H1 (cell line): ENCODE measurements around the gene KCNMB1. TPM values are rescaled to one million over a fixed set of nuclear protein-coding genes. Genes with fewer than 3 reads are reported as not detected.

Experiments used
- CTCF ChIA-PET: fragments of 300-600 bp; sonication (Branson Sonifier 250); formaldehyde crosslinking; loops from one replicate; lab custom pipeline; 2021; ENCODE audit not compliant: partially characterized antibody; lab: Charles Lee
- POLR2A ChIA-PET: fragments of 300-600 bp; sonication (Branson Sonifier 250); formaldehyde crosslinking; loops from one replicate; lab custom pipeline; 2021; ENCODE audit warnings: inconsistent platforms; ENCODE audit not compliant: partially characterized antibody; lab: Charles Lee
- DNase-seq, 2 experiments: peaks; one replicate each; pipeline versions ENCODE4 v3.0.0 to v3.0.0-alpha.2; 2010 to 2022; ENCODE audit warnings: low spot score in 2 of 2, low read depth in 1 of 2, mixed read lengths in 1 of 2
- FAIRE-seq: peaks from 2 replicates; lab custom pipeline; 2011; peaks lifted over from hg19 to GRCh38; lab: Jason Lieb, UNC
- H2AFZ ChIP-seq: 2 replicates; pipeline ENCODE4 v1.8.1; 2012; ENCODE audit warnings: low read length, inconsistent platforms
- H2AK5ac ChIP-seq: 2 replicates; pipeline ENCODE4 v1.6.1; 2013; ENCODE audit warnings: low read depth, low read length
- H2BK120ac ChIP-seq: replicated peaks from 2 replicates; pipeline ENCODE3; 2013; ENCODE audit warnings: low read depth, low read length, inconsistent platforms
- H2BK12ac ChIP-seq: 2 replicates; pipeline ENCODE4 v1.6.1; 2013; ENCODE audit warnings: low read depth, low read length
- H2BK15ac ChIP-seq: 2 replicates; pipeline ENCODE4 v1.6.1; 2013; ENCODE audit warnings: low read length
- H2BK20ac ChIP-seq: 2 replicates; pipeline ENCODE4 v1.6.1; 2013; ENCODE audit warnings: low read length
- H2BK5ac ChIP-seq: 2 replicates; pipeline ENCODE4 v1.6.1; 2013; ENCODE audit warnings: low read depth, low read length
- H3K14ac ChIP-seq: 2 replicates; pipeline ENCODE4 v1.6.1; 2013; ENCODE audit warnings: inconsistent platforms; ENCODE audit not compliant: insufficient read length
- H3K18ac ChIP-seq: 2 replicates; pipeline ENCODE4 v1.6.1; 2013; ENCODE audit warnings: low read length; ENCODE audit errors: extremely low read depth
- H3K23ac ChIP-seq: 2 replicates; pipeline ENCODE4 v1.6.1; 2013; ENCODE audit warnings: inconsistent platforms; ENCODE audit not compliant: insufficient read length
- H3K23me2 ChIP-seq: 2 replicates; pipeline ENCODE4 v1.6.1; 2013; ENCODE audit warnings: low read depth, low read length
- H3K27ac ChIP-seq: 2 replicates; pipeline ENCODE4 v1.6.1; 2011; ENCODE audit warnings: low read depth, low read length, inconsistent platforms
- H3K27me3 ChIP-seq, 4 experiments: replicated peaks in 1 of 4; 1 replicate in 1 of 4; 2 replicates in 3 of 4; pipeline versions ENCODE4 v1.6.1 to v1.8.1; 2011 to 2013; ENCODE audit warnings: low read length in 3 of 4, mild to moderate bottlenecking in 3 of 4, inconsistent platforms in 2 of 4, mixed read lengths in 2 of 4, moderate library complexity in 1 of 4; ENCODE audit not compliant: control insufficient read depth in 3 of 4, insufficient read depth in 3 of 4; ENCODE audit errors: extremely low read depth in 1 of 4
- H3K36me3 ChIP-seq, 4 experiments: 2 replicates each; pipeline versions ENCODE4 v1.6.1 to v1.8.1; 2011 to 2013; ENCODE audit warnings: mild to moderate bottlenecking in 4 of 4, low read length in 3 of 4, moderate library complexity in 2 of 4, control low read depth in 1 of 4, inconsistent platforms in 1 of 4; ENCODE audit not compliant: insufficient read depth in 4 of 4, control insufficient read depth in 2 of 4
- H3K4ac ChIP-seq: replicated peaks from 2 replicates; pipeline ENCODE3; 2013; ENCODE audit warnings: low read length, low read depth, mixed read lengths, inconsistent platforms; ENCODE audit not compliant: insufficient read length
- H3K4me1 ChIP-seq, 4 experiments: replicated peaks in 1 of 4; 1 replicate in 1 of 4; 2 replicates in 3 of 4; pipeline versions ENCODE4 v1.6.1 to v1.8.1; 2011 to 2013; ENCODE audit warnings: low read length in 3 of 4, inconsistent platforms in 2 of 4, mixed read lengths in 1 of 4; ENCODE audit not compliant: insufficient read depth in 4 of 4, control insufficient read depth in 3 of 4
- H3K4me2 ChIP-seq, 2 experiments: 2 replicates each; pipeline versions ENCODE4 v1.6.1 to v1.8.1; 2011 to 2013; ENCODE audit warnings: low read depth in 2 of 2, low read length in 2 of 2, control low read depth in 1 of 2, inconsistent platforms in 1 of 2, mild to moderate bottlenecking in 1 of 2; ENCODE audit not compliant: insufficient read depth in 1 of 2
- H3K4me3 ChIP-seq, 4 experiments: fragments of 200-600, 300-600 bp in 1 of 4; sonication (generic), shearing (Covaris generic), sonication (Bioruptor Twin) in 1 of 4; 2 replicates each; pipeline versions ENCODE4 v1.5.1 to v1.8.1; 2011 to 2016; ENCODE audit warnings: low read length in 4 of 4, low read depth in 3 of 4, control low read depth in 2 of 4, inconsistent platforms in 2 of 4, mild to moderate bottlenecking in 2 of 4, mixed read lengths in 1 of 4, moderate library complexity in 1 of 4; ENCODE audit not compliant: insufficient read depth in 2 of 4; ENCODE audit errors: extremely low read depth in 1 of 4
- H3K56ac ChIP-seq: replicated peaks from 2 replicates; pipeline ENCODE3; 2013; ENCODE audit warnings: low read depth, mild to moderate bottlenecking, mixed read lengths, low read length, inconsistent platforms; ENCODE audit not compliant: insufficient read length
- H3K79me1 ChIP-seq: 2 replicates; pipeline ENCODE4 v1.6.1; 2013; ENCODE audit warnings: low read depth, low read length, control low read depth
- H3K79me2 ChIP-seq, 2 experiments: 2 replicates each; pipeline versions ENCODE4 v1.6.1 to v1.8.1; 2012 to 2013; ENCODE audit warnings: low read length in 2 of 2, mild to moderate bottlenecking in 2 of 2, inconsistent platforms in 1 of 2; ENCODE audit not compliant: insufficient read depth in 2 of 2, control insufficient read depth in 1 of 2
- H3K9ac ChIP-seq, 4 experiments: replicated peaks in 1 of 4; 1 replicate in 1 of 4; 2 replicates in 3 of 4; pipeline versions ENCODE4 v1.6.1 to v1.8.1; 2011 to 2013; ENCODE audit warnings: low read depth in 3 of 4, low read length in 3 of 4, control low read depth in 2 of 4, mild to moderate bottlenecking in 2 of 4, moderate library complexity in 2 of 4, inconsistent platforms in 1 of 4; ENCODE audit errors: extremely low read depth in 1 of 4
- H3K9me3 ChIP-seq, 2 experiments: 2 replicates each; pipeline versions ENCODE4 v1.6.1 to v1.8.1; 2012 to 2013; ENCODE audit warnings: mild to moderate bottlenecking in 2 of 2, moderate library complexity in 2 of 2, control low read depth in 1 of 2, inconsistent platforms in 1 of 2, low read depth in 1 of 2, low read length in 1 of 2, mixed read lengths in 1 of 2; ENCODE audit not compliant: insufficient read depth in 2 of 2
- H4K20me1 ChIP-seq, 2 experiments: replicated peaks in 1 of 2; 2 replicates each; pipeline versions ENCODE3 to v1.8.1; 2011 to 2013; ENCODE audit warnings: inconsistent platforms in 2 of 2, low read length in 2 of 2, mild to moderate bottlenecking in 1 of 2; ENCODE audit not compliant: insufficient read depth in 2 of 2, control insufficient read depth in 1 of 2
- H4K5ac ChIP-seq: 2 replicates; pipeline ENCODE4 v1.6.1; 2013; ENCODE audit warnings: low read length, low read depth, mixed read lengths, inconsistent platforms; ENCODE audit not compliant: insufficient read length
- H4K8ac ChIP-seq: 2 replicates; pipeline ENCODE4 v1.8.0; 2013; ENCODE audit warnings: mild to moderate bottlenecking, moderate library complexity, low read length, inconsistent platforms; ENCODE audit not compliant: insufficient read depth; ENCODE audit errors: extremely low read depth
- H4K91ac ChIP-seq: replicated peaks from 2 replicates; pipeline ENCODE3; 2013; ENCODE audit warnings: low read length, mixed read lengths, inconsistent platforms; ENCODE audit not compliant: insufficient read length
- CHD2 ChIP-seq: IDR thresholded peaks from 2 replicates; pipeline ENCODE4 v1.6.1; 2012; ENCODE audit warnings: low read length, improper control_type of control experiment
- CTBP2 ChIP-seq: IDR thresholded peaks from 2 replicates; pipeline ENCODE4 v1.7.0; 2011; ENCODE audit warnings: borderline replicate concordance, mild to moderate bottlenecking, moderate library complexity, mixed read lengths, low read length; ENCODE audit not compliant: insufficient read depth, insufficient read length
- GABPA ChIP-seq: IDR thresholded peaks from 2 replicates; pipeline ENCODE4 v1.6.1; 2011; ENCODE audit warnings: mild to moderate bottlenecking, low read length, moderate library complexity, borderline replicate concordance; ENCODE audit not compliant: insufficient read depth
- HDAC2 ChIP-seq, 2 experiments: fragments of 300-600 bp in 1 of 2; sonication (generic) in 1 of 2; IDR thresholded peaks; 2 replicates each; pipeline ENCODE4 v1.6.1; 2011 to 2012; ENCODE audit warnings: low read depth in 2 of 2, low read length in 2 of 2, mild to moderate bottlenecking in 2 of 2, moderate library complexity in 2 of 2, borderline replicate concordance in 1 of 2, inconsistent platforms in 1 of 2
- HDAC6 ChIP-seq: IDR thresholded peaks from one replicate; pipeline ENCODE4 v1.7.1; 2012; ENCODE audit warnings: low read depth, mild to moderate bottlenecking, inconsistent platforms, low read length, moderate library complexity
- JUN ChIP-seq: IDR thresholded peaks from 2 replicates; pipeline ENCODE4 v1.6.1; 2011; ENCODE audit warnings: low read depth, mild to moderate bottlenecking, improper control_type of control experiment, low read length
- RXRA ChIP-seq: IDR thresholded peaks from 2 replicates; pipeline ENCODE4 v1.6.1; 2011; ENCODE audit warnings: low read depth, mild to moderate bottlenecking, low read length, moderate library complexity; ENCODE audit not compliant: insufficient read depth
- SAP30 ChIP-seq: fragments of 300-600 bp; sonication (generic); IDR thresholded peaks from 2 replicates; pipeline ENCODE4 v1.7.1; 2012; ENCODE audit warnings: low read length, moderate library complexity, mild to moderate bottlenecking, inconsistent platforms; ENCODE audit not compliant: insufficient read depth, insufficient replicate concordance
- SP1 ChIP-seq: IDR thresholded peaks from 2 replicates; pipeline ENCODE4 v1.6.1; 2011; ENCODE audit warnings: low read depth, low read length
- SP4 ChIP-seq: IDR thresholded peaks from 2 replicates; pipeline ENCODE4 v1.6.1; 2012; ENCODE audit warnings: low read length, inconsistent platforms
- SRF ChIP-seq: IDR thresholded peaks from 2 replicates; pipeline ENCODE4 v1.6.1; 2011; ENCODE audit warnings: mild to moderate bottlenecking, low read depth, low read length, moderate library complexity
- TAF7 ChIP-seq: optimal IDR thresholded peaks from 2 replicates; pipeline ENCODE3; 2011; ENCODE audit warnings: low read depth, mild to moderate bottlenecking, inconsistent platforms, low read length, moderate library complexity, borderline replicate concordance
- WGBS, 2 experiments: shearing (Covaris generic) in 1 of 2; methylation state at CpG; one replicate each; pipeline versions ENCODE4 v1.1.6 to v1.1.7; 2013 to 2015; ENCODE audit warnings: low lambda C conversion rate in 2 of 2, mixed read lengths in 2 of 2, inconsistent platforms in 1 of 2, low coverage in 1 of 2, missing lambda C conversion rate in 1 of 2; ENCODE audit not compliant: insufficient replicate concordance in 2 of 2, insufficient coverage in 1 of 2, insufficient read length in 1 of 2; ENCODE audit errors: extremely low coverage in 1 of 2, missing lambda C conversion rate in 1 of 2; 5-methylcytosine and 5-hydroxymethylcytosine counted together
- polyA plus RNA-seq, 7 experiments: library from polyadenylated mRNA; depleted of rRNA in 3 of 7; stranded (reverse) in 5 of 7; unstranded in 2 of 7; fragments of >200 nt in 5 of 7; fragments of 200-250 nt in 2 of 7; gene quantifications; 1 replicate in 5 of 7; 2 replicates in 1 of 7; 4 replicates in 1 of 7; pipeline versions ENCODE4 v1.2.1 to v1.2.3, GENCODE V29; 2011 to 2013; ENCODE audit warnings: missing spikeins in 2 of 7, mixed read lengths in 2 of 7
- total RNA-seq: library from RNA; stranded (reverse); fragmentation: NEBNext Ultra II Directional; extraction: Animal tissue kit (Norgen Biotek cat#: 25700); gene quantifications from 2 replicates; pipeline ENCODE4 v1.2.1, GENCODE V29; 2021
- TF ChIP-seq, protein P1 (sequence below): IDR thresholded peaks from 2 replicates; pipeline ENCODE4 v1.6.1; 2012; ENCODE audit warnings: inconsistent platforms

KCNMB1 gene
- total and polyA plus RNA-seq, 2 of the 8 experiments (the other 6 are each of a cell fraction or from before 2014, with no cell fraction given) = 0.08 to 0.19 TPM

DNA sequence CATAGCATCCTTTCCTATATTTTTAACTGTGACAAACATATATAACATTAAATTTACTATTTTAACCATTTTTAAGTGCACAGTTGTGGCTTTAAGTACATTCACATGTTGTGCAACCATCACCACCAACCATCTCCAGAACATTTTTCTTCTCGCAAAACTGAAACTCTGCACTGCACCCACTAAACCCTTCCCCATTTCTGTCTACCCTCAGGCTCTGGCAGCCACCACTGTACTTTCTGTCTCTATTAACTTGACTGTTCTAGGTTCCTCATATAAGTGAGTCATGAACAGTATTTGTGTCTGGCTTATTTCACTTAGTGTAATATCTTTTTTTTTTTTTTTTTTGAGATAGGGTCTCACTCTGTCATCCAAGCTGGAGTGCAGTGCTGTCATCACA lies 25.5 kb downstream of the KCNMB1 start:
- no peak overlapping the region for H2AFZ ChIP-seq
- H3K27me3 ChIP-seq = no peaks in the 10 kb centered on the region; a peak in 2 of 7 replicates
- no peaks in the 10 kb centered on the region for H4K20me1 ChIP-seq
- no peak overlapping the region for H3K23ac ChIP-seq
- no peak overlapping the region for H3K4ac ChIP-seq
- no peak overlapping the region for H4K8ac ChIP-seq
- no peak overlapping the region for H3K9ac ChIP-seq
- POLR2A ChIA-PET = no interaction called here
- no peaks in the 10 kb centered on the region for H3K79me2 ChIP-seq
- DNase-seq = no peak
- H3K4me2 ChIP-seq = no peak overlapping the region
- H4K91ac ChIP-seq = no peak overlapping the region
- no peak overlapping the region for H2BK12ac ChIP-seq
- no peaks in the 10 kb centered on the region for H3K9me3 ChIP-seq
- H2BK120ac ChIP-seq = no peak overlapping the region
- CTCF ChIA-PET = no interaction called here
- no peak overlapping the region for H3K18ac ChIP-seq
- no peak overlapping the region for H3K4me3 ChIP-seq
- WGBS, 2 experiments = 93% methylated on average over 1 of the region's 1 CpG; no CpG with 5 or more reads in 1 of the 2 experiments
- H3K23me2 ChIP-seq = no peaks in the 10 kb centered on the region
- H3K79me1 ChIP-seq = no peaks in the 10 kb centered on the region
- no peak overlapping the region for H3K27ac ChIP-seq
- H2BK15ac ChIP-seq = no peak overlapping the region
- no peak for FAIRE-seq
- no peaks in the 10 kb centered on the region for H3K36me3 ChIP-seq
- H4K5ac ChIP-seq = no peak overlapping the region
- no peak overlapping the region for H3K56ac ChIP-seq
- H2BK20ac ChIP-seq = no peak overlapping the region
- no peak overlapping the region for H3K14ac ChIP-seq
- H3K4me1 ChIP-seq = peaks cover 0 to 3% (median 2%) of the 10 kb centered on the region in 4 experiments; a peak in 4 of 7 replicates
- no peak overlapping the region for H2AK5ac ChIP-seq
- no peak overlapping the region for H2BK5ac ChIP-seq
- no peak for TF ChIP-seq HDAC6
- TF ChIP-seq CHD2 = no peak
- no peak for TF ChIP-seq HDAC2 (IDR thresholded peaks at IDR 0.05; ENCODE audit: borderline replicate concordance in 1 of 2, low read depth in 2 of 2, low read length in 2 of 2)
- no peak for TF ChIP-seq SP1
- TF ChIP-seq SAP30 = no peak
- TF ChIP-seq SP4 = no peak
- no peak for TF ChIP-seq GABPA
- TF ChIP-seq CTBP2 = no peak
- TF ChIP-seq, protein P1, sequence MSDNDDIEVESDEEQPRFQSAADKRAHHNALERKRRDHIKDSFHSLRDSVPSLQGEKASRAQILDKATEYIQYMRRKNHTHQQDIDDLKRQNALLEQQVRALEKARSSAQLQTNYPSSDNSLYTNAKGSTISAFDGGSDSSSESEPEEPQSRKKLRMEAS = no peak
- TF ChIP-seq JUN = no peak
- TF ChIP-seq SRF = no peak
- TF ChIP-seq RXRA = no peak
- no peak for TF ChIP-seq TAF7
